GM18505 (cell line): ENCODE measurements around the gene FOXP1.

Source experiments
- ATAC-seq: cut with Tn5 transposase; IDR thresholded peaks from one replicate; pipeline ENCODE4 v1.9.1; 2021; ENCODE audit not compliant: unreplicated experiment
- POLR2A ChIP-seq: IDR thresholded peaks from 4 replicates; pipeline ENCODE4 v1.6.1; 2011; ENCODE audit warnings: borderline replicate concordance; ENCODE audit not compliant: insufficient read depth, insufficient read length; ENCODE audit errors: extremely low read depth

FOXP1 gene

GRCh38 chr3:71111784-71112440, 471.6 kb downstream of the FOXP1 start:
- TF ChIP-seq POLR2A, result no peak
- no peak for ATAC-seq

- ATAC-seq, result no peak
- no peak for TF ChIP-seq POLR2A
Measured at GRCh38 chr3:71110385-71111222, 472.9 kb downstream of the FOXP1 start.

- no peak for ATAC-seq
- no peak for TF ChIP-seq POLR2A
Measured at GRCh38 chr3:71109977-71110285, 473.6 kb downstream of the FOXP1 start.

GRCh38 chr3:71109241-71109976, 474.1 kb downstream of the FOXP1 start:
- TF ChIP-seq POLR2A, result no peak
- ATAC-seq, result no peak

GRCh38 chr3:71107926-71108325, 475.6 kb downstream of the FOXP1 start:
- ATAC-seq, result no peak
- TF ChIP-seq POLR2A, result no peak

- ATAC-seq, result no peak
Measured at GRCh38 chr3:71104976-71105375, 478.6 kb downstream of the FOXP1 start.

GRCh38 chr3:71104556-71104955, 479.0 kb downstream of the FOXP1 start:
- no peak for ATAC-seq
- TF ChIP-seq POLR2A, result no peak

More at GRCh38 chr3:71104976-71105375, 478.6 kb downstream of the FOXP1 start:
- TF ChIP-seq POLR2A, result no peak

- no peak for TF ChIP-seq POLR2A
- ATAC-seq, result no peak
Measured at GRCh38 chr3:71104121-71104541, 479.4 kb downstream of the FOXP1 start.

GRCh38 chr3:71103430-71103921, 480.1 kb downstream of the FOXP1 start:
- TF ChIP-seq POLR2A, result no peak
- ATAC-seq, result no peak

DNA sequence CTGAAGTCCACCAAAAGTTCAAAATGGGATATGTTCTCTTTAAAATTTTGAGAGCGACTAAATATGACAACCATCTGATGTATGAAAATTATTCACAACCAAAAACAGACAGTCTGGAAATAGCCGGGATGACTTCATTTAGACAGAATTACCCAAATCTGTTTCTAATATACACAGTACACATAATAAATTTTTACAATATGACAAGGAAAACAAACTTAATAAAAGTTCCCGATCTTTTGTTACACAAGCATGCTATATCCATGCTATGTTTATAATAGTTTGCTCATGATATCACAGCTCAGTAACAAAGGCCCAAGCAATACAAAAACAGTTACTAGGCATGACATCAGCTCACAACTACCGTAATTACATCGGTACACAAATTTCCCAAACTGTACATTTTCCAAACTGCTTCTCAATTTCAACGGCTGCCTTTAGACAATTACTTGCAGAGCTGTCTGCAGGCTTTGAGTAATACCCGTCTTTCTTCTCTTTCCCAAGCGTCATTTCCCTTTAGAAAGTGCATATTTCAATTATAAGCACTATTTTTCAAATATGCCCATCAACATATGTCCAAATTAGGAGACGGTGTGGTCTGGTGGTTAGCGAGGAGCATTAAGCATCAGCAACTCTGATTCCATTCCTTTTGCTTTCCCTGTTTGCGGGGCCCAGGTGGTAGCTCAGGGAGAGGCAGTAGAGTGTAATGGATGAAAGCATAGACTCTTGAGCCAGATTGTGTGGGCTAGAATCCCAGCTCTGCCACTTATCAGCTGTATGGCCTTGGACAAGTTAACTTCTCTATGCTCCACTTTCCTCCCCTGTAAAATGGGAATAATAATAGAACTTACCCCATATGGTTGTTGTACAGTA, 481.2 kb downstream of the FOXP1 start:
- no peak for ATAC-seq
- TF ChIP-seq POLR2A, result no peak

GRCh38 chr3:71101626-71102025, 481.9 kb downstream of the FOXP1 start:
- no peak for TF ChIP-seq POLR2A
- no peak for ATAC-seq

DNA sequence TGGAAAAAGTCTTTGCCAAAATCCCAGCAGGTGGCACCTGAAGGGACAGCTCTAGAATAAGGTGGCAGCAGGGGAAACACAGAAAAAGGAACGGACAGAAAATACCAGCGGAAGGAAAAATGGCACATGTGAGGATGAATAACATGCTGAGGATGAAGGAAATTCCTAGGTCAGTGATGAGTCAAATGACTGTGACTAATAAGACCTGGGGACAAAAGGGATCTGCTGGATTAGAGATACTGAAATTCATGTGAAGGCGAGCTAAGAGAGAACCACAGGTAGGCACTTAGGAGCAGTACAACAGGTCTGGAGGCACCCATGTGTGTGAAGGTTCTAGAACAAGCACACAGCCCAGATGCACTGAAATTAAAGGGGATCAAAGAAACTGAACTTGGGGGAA, 482.5 kb downstream of the FOXP1 start:
- no peak for ATAC-seq

More for the DNA sequence above, 482.5 kb downstream of the FOXP1 start:
- TF ChIP-seq POLR2A, result no peak
